GM12878 (cell line): ENCODE results near the gene YAE1. TPM values are rescaled to one million over a fixed set of nuclear protein-coding genes. Genes with fewer than 3 reads are reported as not detected.

Experiments used
- ATAC-seq: fragments of 200-7000 bp; cut with Tn5 transposase; 3 replicates; pipeline ENCODE4 v1.9.1; 2020; ENCODE audit warnings: mild to moderate bottlenecking, moderate library complexity
- BruUV-seq: library from RNA; stranded (reverse); fragments of 400-500 nt; replicated peaks from 2 replicates; lab custom pipeline; 2021; lab: Mats Ljungman, UMichigan
- CTCF ChIA-PET: fragments of 300-600 bp; sonication (Branson Sonifier 250); formaldehyde crosslinking; extraction: SDS; loops from one replicate; lab custom pipeline; 2021; ENCODE audit warnings: inconsistent platforms; lab: Yijun Ruan, JAX
- POLR2A ChIA-PET: fragments of 350-600 bp; formaldehyde crosslinking; extraction: SDS; loops from one replicate; lab custom pipeline; 2021; ENCODE audit warnings: inconsistent platforms; lab: Charles Lee
- RAD21 ChIA-PET: fragments of 300-600 bp; sonication (Branson Sonifier 250); formaldehyde crosslinking; loops from one replicate; lab custom pipeline; 2023; ENCODE audit warnings: antibody characterized with exemption; ENCODE audit not compliant: unreplicated experiment; lab: Charles Lee
- SMC1A ChIA-PET: fragments of 300-600 bp; sonication (Branson Sonifier 250); formaldehyde crosslinking; loops from one replicate; lab custom pipeline; 2023; ENCODE audit not compliant: unreplicated experiment, uncharacterized antibody; lab: Charles Lee
- DNase-seq: peaks from one replicate; pipeline ENCODE4 v3.0.0-alpha.2; 2011; ENCODE audit warnings: low read depth, low spot score
- FAIRE-seq: peaks from 3 replicates; lab custom pipeline; 2011; peaks lifted over from hg19 to GRCh38; lab: Jason Lieb, UNC
- H2AFZ ChIP-seq: 2 replicates; pipeline ENCODE4 v1.6.0; 2011; ENCODE audit warnings: low read depth, low read length, control low read depth; ENCODE audit not compliant: control insufficient read depth
- H3K27ac ChIP-seq: 2 replicates; pipeline ENCODE4 v1.5.1; 2011; ENCODE audit warnings: control low read depth; ENCODE audit not compliant: control insufficient read depth, insufficient read depth
- H3K27me3 ChIP-seq, 2 experiments: replicated peaks in 1 of 2; 2 replicates each; pipeline versions ENCODE4 v1.6.0 to v1.6.1; 2011; ENCODE audit warnings: low read length in 1 of 2; ENCODE audit not compliant: control insufficient read depth in 2 of 2, insufficient read depth in 2 of 2
- H3K36me3 ChIP-seq, 2 experiments: 2 replicates each; pipeline ENCODE4 v1.5.1; 2011; ENCODE audit warnings: low read length in 1 of 2; ENCODE audit not compliant: control insufficient read depth in 2 of 2, insufficient read depth in 2 of 2
- H3K4me1 ChIP-seq: 2 replicates; pipeline ENCODE4 v1.6.1; 2011; ENCODE audit warnings: mild to moderate bottlenecking, low read length, moderate library complexity, mixed read lengths; ENCODE audit not compliant: control insufficient read depth, insufficient read depth
- H3K4me2 ChIP-seq: 2 replicates; pipeline ENCODE4 v1.6.0; 2011; ENCODE audit warnings: control low read depth; ENCODE audit not compliant: control insufficient read depth, insufficient read depth
- H3K4me3 ChIP-seq: fragments of 200-600 bp; sonication (generic); 2 replicates; pipeline ENCODE4 v1.5.1; 2016
- H3K79me2 ChIP-seq: 2 replicates; pipeline ENCODE4 v1.6.0; 2011; ENCODE audit warnings: low read length; ENCODE audit not compliant: control insufficient read depth, insufficient read depth
- H3K9ac ChIP-seq: 2 replicates; pipeline ENCODE4 v1.8.0; 2011; ENCODE audit warnings: low read length, control low read depth, mixed read lengths; ENCODE audit not compliant: control insufficient read depth, insufficient read depth
- H3K9me3 ChIP-seq: replicated peaks from 3 replicates; pipeline ENCODE4 v1.5.1; 2011; ENCODE audit warnings: mild to moderate bottlenecking, low read length; ENCODE audit not compliant: control insufficient read depth, insufficient read depth
- H4K20me1 ChIP-seq: 2 replicates; pipeline ENCODE4 v1.6.0; 2011; ENCODE audit not compliant: control insufficient read depth, insufficient read depth
- CBX3 ChIP-seq: fragments of 200-600 bp; sonication (generic); IDR thresholded peaks from 2 replicates; pipeline ENCODE4 v1.6.1; 2016; ENCODE audit warnings: low read depth, borderline replicate concordance
- KLF5 ChIP-seq: fragments of 450-650 bp; IDR thresholded peaks from 2 replicates; pipeline ENCODE4 v1.6.1; 2014; ENCODE audit warnings: mild to moderate bottlenecking; ENCODE audit not compliant: partially characterized antibody
- MYC ChIP-seq: IDR thresholded peaks from 2 replicates; pipeline ENCODE4 v1.6.1; 2011; ENCODE audit warnings: mild to moderate bottlenecking, low read length, moderate library complexity, inconsistent platforms; ENCODE audit not compliant: insufficient read depth, insufficient replicate concordance, insufficient read length, severe bottlenecking
- RAD21 ChIP-seq: IDR thresholded peaks from 2 replicates; pipeline ENCODE4 v1.6.1; 2011; ENCODE audit warnings: mild to moderate bottlenecking, low read depth, low read length, moderate library complexity; ENCODE audit not compliant: insufficient read depth
- SIN3A ChIP-seq: IDR thresholded peaks from 2 replicates; pipeline ENCODE4 v1.6.1; 2012; ENCODE audit warnings: low read depth, low read length, improper control_type of control experiment
- SMC3 ChIP-seq: IDR thresholded peaks from 2 replicates; pipeline ENCODE4 v1.6.1; 2011; ENCODE audit warnings: low read length, improper control_type of control experiment, borderline replicate concordance
- TARDBP ChIP-seq: IDR thresholded peaks from 2 replicates; pipeline ENCODE4 v1.6.1; 2016; ENCODE audit warnings: borderline replicate concordance
- ZBED1 ChIP-seq: IDR thresholded peaks from 2 replicates; pipeline ENCODE4 v1.6.1; 2016; ENCODE audit warnings: borderline replicate concordance
- ZNF622 ChIP-seq: fragments of 450-650 bp; IDR thresholded peaks from 2 replicates; pipeline ENCODE4 v1.6.1; 2017; ENCODE audit warnings: mild to moderate bottlenecking, inconsistent platforms
- WGBS: methylation state at CpG from one replicate; pipeline ENCODE4 v1.1.6; 2016; ENCODE audit warnings: low lambda C conversion rate; ENCODE audit not compliant: insufficient replicate concordance, insufficient coverage; ENCODE audit errors: missing lambda C conversion rate; 5-methylcytosine and 5-hydroxymethylcytosine counted together
- in situ Hi-C: fragments of 300-500 bp; cut with MboI; formaldehyde crosslinking; loops from 9 replicates; pipeline ENCODE4 v1.14.3; 2018; ENCODE audit warnings: mixed read lengths
- intact Hi-C: fragments of 100-400 bp; cut with micrococcal nuclease; formaldehyde crosslinking; loops from one replicate; pipeline ENCODE4 v1.14.2; 2022; ENCODE audit not compliant: unreplicated experiment
- polyA plus RNA-seq, 11 experiments: library from polyadenylated mRNA; depleted of rRNA in 4 of 11; unstranded in 6 of 11; stranded (reverse) in 5 of 11; fragments of >200 nt; fragmentation: Nextera tagmentation in 4 of 11; fragmentation: Illumina TruSeq in 1 of 11; extraction: Ambion mirVana in 4 of 11; extraction: Trizol in 1 of 11; gene quantifications; 1 replicate in 1 of 11; 2 replicates in 10 of 11; pipeline versions ENCODE4 v1.2.1 to v1.2.3, GENCODE V29; 2011 to 2016; ENCODE audit warnings: inconsistent platforms in 2 of 11, missing spikeins in 2 of 11, low read depth in 1 of 11
- total RNA-seq, 4 experiments: library from RNA; depleted of rRNA in 3 of 4; stranded (reverse); fragments of >200 nt in 3 of 4; fragmentation: Illumina TruSeq in 1 of 4; extraction: Trizol in 1 of 4; gene quantifications; 2 replicates each; pipeline versions ENCODE4 v1.2.1 to v1.2.3, GENCODE V29; 2013 to 2021
- TF ChIP-seq, protein P1 (sequence below): fragments of 450-650 bp; IDR thresholded peaks from 2 replicates; pipeline ENCODE4 v1.6.1; 2014; ENCODE audit warnings: mild to moderate bottlenecking
- TF ChIP-seq, protein P2 (sequence below): IDR thresholded peaks from 2 replicates; pipeline ENCODE4 v1.6.1; 2012; ENCODE audit warnings: improper control_type of control experiment, low read depth, low read length; ENCODE audit not compliant: insufficient replicate concordance
- TF ChIP-seq, protein P3 (sequence below): IDR thresholded peaks from 2 replicates; pipeline ENCODE4 v1.6.1; 2012; ENCODE audit warnings: low read depth, low read length, improper control_type of control experiment

YAE1 gene
- total and polyA plus RNA-seq, 10 of the 15 experiments (the other 5 are each of a cell fraction or from before 2014, with no cell fraction given), result 13.5 to 35.8 (median 22.9) TPM

DNA sequence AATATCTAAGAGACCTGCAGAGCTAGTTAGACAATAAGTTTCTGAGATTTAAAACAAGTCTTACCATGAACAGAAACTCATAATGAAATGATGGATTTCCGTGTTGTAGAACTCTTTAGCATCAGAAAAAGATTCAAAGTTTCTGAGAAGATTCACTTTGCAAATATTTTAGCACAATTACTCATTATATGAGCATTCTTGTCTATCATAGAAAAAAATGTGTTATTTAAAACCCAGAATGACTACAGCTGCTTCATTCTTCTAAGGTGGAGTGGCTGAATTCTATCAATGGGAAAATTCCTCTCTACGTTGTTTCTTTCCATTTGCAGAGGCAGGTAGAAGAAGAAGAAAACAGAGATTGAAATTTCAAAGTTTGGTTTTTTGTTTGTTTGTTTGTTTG, 36.1 kb downstream of the YAE1 start:
- H3K27ac ChIP-seq, result no peak overlapping the region
- POLR2A ChIA-PET, result no interaction called here
- H3K36me3 ChIP-seq, result no peaks in the 10 kb centered on the region
- 27% methylated on average over 2 of the region's 2 CpGs for WGBS
- H4K20me1 ChIP-seq, result no peaks in the 10 kb centered on the region
- no TSS peak for BruUV-seq
- no peak overlapping the region for H2AFZ ChIP-seq
- no peak overlapping the region for H3K4me3 ChIP-seq
- intact Hi-C loops, result no loop called here
- no peaks in the 10 kb centered on the region for H3K4me1 ChIP-seq
- CTCF ChIA-PET, result no interaction called here
- peaks cover 0 to 2% of the 10 kb centered on the region in 2 experiments; a peak in 1 of 4 replicates for H3K27me3 ChIP-seq
- no peak for ATAC-seq
- in situ Hi-C loops, result no loop called here
- H3K9me3 ChIP-seq, result no peaks in the 10 kb centered on the region
- no peaks in the 10 kb centered on the region for H3K79me2 ChIP-seq
- no peak for FAIRE-seq
- H3K4me2 ChIP-seq, result no peak overlapping the region
- H3K9ac ChIP-seq, result no peak overlapping the region
- no peak for TF ChIP-seq SMC3
- TF ChIP-seq, protein P1, sequence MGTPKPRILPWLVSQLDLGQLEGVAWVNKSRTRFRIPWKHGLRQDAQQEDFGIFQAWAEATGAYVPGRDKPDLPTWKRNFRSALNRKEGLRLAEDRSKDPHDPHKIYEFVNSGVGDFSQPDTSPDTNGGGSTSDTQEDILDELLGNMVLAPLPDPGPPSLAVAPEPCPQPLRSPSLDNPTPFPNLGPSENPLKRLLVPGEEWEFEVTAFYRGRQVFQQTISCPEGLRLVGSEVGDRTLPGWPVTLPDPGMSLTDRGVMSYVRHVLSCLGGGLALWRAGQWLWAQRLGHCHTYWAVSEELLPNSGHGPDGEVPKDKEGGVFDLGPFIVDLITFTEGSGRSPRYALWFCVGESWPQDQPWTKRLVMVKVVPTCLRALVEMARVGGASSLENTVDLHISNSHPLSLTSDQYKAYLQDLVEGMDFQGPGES, result no peak
- no peak for TF ChIP-seq ZBED1
- TF ChIP-seq RAD21, result no peak
- no peak for TF ChIP-seq CBX3
- no peak for DNase-seq
- SMC1A ChIA-PET, result interaction anchor here (0.6 kb wide), 1 partner anchor 9 kb away, joined by 3 read pairs; no protein-coding TSS in a partner anchor
- RAD21 ChIA-PET, result no interaction called here

DNA sequence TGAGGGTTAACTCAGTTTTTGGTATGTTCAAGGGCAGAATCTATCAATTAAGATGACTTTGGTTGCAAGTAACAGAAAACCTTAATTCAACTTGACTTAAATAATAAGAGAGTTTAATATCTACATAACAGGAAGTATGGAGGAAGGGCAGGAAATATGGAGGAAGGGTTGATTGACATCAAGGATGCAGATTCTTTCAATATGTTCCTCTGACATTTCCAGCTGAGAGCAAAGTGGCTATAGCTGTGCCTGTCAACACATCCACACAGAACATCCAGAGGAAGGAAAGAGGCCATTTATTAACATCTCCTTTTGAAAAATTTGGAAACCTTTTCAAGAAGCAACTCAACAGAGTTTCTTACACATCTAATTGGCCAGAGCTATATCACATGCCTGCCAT, 37.7 kb downstream of the YAE1 start:
- ATAC-seq (no peak), DNase-seq (no peak), FAIRE-seq (no peak)
- Histone ChIP-seq H3K9me3 (no peaks in the 10 kb centered on the region), H2AFZ (no peak overlapping the region), H3K4me3 (no peak overlapping the region), H3K27me3 (peaks cover 0 to 2% of the 10 kb centered on the region in 2 experiments; a peak in 1 of 4 replicates), H3K4me2 (no peak overlapping the region), H3K36me3 (no peaks in the 10 kb centered on the region), H3K27ac (no peak overlapping the region), H3K4me1 (no peaks in the 10 kb centered on the region), H3K9ac (no peak overlapping the region), H3K79me2 (no peaks in the 10 kb centered on the region), H4K20me1 (no peaks in the 10 kb centered on the region)
- intact Hi-C loops (no loop called here), in situ Hi-C loops (no loop called here)
- SMC1A ChIA-PET, result interaction anchor here (1.1 kb wide), 1 partner anchor 17 kb away, joined by 3 read pairs; no protein-coding TSS in a partner anchor
- CTCF ChIA-PET, result interaction anchor here (0.6 kb wide), 1 partner anchor 151 kb away, joined by 3 read pairs; no protein-coding TSS in a partner anchor
- no TSS peak for BruUV-seq
- RAD21 ChIA-PET, result no interaction called here
- POLR2A ChIA-PET, result no interaction called here
- TF ChIP-seq, protein P2, sequence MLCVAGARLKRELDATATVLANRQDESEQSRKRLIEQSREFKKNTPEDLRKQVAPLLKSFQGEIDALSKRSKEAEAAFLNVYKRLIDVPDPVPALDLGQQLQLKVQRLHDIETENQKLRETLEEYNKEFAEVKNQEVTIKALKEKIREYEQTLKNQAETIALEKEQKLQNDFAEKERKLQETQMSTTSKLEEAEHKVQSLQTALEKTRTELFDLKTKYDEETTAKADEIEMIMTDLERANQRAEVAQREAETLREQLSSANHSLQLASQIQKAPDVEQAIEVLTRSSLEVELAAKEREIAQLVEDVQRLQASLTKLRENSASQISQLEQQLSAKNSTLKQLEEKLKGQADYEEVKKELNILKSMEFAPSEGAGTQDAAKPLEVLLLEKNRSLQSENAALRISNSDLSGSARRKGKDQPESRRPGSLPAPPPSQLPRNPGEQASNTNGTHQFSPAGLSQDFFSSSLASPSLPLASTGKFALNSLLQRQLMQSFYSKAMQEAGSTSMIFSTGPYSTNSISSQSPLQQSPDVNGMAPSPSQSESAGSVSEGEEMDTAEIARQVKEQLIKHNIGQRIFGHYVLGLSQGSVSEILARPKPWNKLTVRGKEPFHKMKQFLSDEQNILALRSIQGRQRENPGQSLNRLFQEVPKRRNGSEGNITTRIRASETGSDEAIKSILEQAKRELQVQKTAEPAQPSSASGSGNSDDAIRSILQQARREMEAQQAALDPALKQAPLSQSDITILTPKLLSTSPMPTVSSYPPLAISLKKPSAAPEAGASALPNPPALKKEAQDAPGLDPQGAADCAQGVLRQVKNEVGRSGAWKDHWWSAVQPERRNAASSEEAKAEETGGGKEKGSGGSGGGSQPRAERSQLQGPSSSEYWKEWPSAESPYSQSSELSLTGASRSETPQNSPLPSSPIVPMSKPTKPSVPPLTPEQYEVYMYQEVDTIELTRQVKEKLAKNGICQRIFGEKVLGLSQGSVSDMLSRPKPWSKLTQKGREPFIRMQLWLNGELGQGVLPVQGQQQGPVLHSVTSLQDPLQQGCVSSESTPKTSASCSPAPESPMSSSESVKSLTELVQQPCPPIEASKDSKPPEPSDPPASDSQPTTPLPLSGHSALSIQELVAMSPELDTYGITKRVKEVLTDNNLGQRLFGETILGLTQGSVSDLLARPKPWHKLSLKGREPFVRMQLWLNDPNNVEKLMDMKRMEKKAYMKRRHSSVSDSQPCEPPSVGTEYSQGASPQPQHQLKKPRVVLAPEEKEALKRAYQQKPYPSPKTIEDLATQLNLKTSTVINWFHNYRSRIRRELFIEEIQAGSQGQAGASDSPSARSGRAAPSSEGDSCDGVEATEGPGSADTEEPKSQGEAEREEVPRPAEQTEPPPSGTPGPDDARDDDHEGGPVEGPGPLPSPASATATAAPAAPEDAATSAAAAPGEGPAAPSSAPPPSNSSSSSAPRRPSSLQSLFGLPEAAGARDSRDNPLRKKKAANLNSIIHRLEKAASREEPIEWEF, result no peak
- TF ChIP-seq TARDBP, result no peak
- TF ChIP-seq KLF5, result no peak
- TF ChIP-seq, protein P3, sequence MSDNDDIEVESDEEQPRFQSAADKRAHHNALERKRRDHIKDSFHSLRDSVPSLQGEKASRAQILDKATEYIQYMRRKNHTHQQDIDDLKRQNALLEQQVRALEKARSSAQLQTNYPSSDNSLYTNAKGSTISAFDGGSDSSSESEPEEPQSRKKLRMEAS, result no peak
- no peak for TF ChIP-seq SIN3A
- TF ChIP-seq MYC, result no peak
- TF ChIP-seq ZNF622, result no peak
